HG03280 (cell line): ENCODE measurements around the gene TRIP4.
"Not testable (repeated sequence)": the region's sequence is repeated elsewhere in the genome, so short reads cannot be mapped to it uniquely, and the experiment has no call there.

ENCODE experiments used
- ATAC-seq: cut with Tn5 transposase; IDR thresholded peaks from one replicate; pipeline ENCODE4 v1.9.1; 2021; ENCODE audit warnings: mild to moderate bottlenecking, moderate library complexity; ENCODE audit not compliant: unreplicated experiment

TRIP4 gene

DNA sequence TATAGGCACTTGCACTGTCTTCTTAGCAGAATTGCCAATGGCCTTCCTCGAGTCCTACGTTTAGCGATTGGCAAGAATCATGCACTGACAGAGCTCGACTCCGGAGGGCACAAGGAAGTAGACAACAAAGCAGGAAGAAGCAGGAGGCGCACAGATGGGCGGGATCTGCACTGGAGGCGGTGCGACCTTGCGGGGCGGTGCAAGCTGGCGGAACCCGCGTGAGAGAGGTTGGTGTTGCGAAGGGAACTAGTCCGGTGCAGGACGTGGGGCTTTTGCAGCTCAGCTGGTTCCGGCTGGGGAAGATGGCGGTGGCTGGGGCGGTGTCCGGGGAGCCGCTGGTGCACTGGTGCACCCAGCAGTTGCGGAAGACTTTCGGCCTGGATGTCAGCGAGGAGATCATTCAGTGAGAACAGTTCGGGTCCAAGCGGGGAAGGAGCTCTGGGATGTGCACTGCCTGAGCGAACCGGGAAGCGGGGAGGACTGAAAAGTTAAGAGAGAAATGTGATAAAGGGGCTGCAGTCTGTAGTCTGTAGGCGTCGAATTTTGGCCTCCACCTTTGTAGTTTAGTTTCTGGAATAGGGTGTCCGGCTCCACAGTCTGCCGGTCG is at the start of gene TRIP4:
Gene TRIP4 (plus strand): TSS at position 275 of the 607 bp plus-strand sequence. CDS start 28 bp downstream, at position 303.
- ATAC-seq = peak; percentile 99

DNA sequence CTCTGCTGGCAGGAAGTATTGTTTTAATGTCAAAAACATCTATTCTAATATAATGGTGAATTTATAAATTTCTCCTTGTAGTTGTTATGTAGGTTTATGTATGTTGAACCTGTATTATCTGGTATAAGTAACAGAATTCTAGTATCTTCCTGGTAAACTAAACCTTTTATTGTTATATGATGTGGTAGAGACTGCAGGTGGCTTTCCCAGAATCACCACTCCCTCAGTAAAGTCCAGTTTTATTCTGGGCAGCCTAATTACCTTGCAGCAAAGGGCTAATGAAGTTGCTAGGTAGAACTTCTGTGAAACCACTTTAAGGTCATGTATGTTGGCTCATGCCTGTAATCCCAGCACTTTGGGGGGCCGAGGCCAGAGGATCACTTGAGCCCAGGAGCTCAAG is 47.3 kb upstream of the TRIP4 start:
- no peak for ATAC-seq

- no peak for ATAC-seq
Observed at GRCh38 chr15:64341961-64342360, 45.7 kb upstream of the TRIP4 start.

DNA sequence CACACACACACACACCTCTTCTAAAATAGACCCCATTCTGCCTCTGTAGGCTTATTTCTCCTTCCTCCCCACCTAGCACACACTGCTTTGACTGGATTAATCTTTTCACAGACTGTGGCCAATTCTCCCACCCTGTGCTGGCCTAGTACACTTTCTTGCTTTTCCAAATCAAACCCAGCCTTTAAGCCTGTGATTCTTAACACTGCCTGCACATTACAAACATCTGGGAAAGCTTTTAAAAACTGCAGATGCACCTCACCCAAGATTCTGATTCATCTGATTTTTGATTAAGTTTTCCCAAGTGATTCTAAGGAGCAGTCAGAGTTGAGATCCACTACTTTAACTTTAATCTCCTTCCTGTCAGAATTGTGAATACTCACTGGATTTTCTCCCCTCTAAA is 44.4 kb upstream of the TRIP4 start:
- ATAC-seq = no peak

GRCh38 chr15:64343841-64344240 is 43.8 kb upstream of the TRIP4 start:
- no peak for ATAC-seq

DNA sequence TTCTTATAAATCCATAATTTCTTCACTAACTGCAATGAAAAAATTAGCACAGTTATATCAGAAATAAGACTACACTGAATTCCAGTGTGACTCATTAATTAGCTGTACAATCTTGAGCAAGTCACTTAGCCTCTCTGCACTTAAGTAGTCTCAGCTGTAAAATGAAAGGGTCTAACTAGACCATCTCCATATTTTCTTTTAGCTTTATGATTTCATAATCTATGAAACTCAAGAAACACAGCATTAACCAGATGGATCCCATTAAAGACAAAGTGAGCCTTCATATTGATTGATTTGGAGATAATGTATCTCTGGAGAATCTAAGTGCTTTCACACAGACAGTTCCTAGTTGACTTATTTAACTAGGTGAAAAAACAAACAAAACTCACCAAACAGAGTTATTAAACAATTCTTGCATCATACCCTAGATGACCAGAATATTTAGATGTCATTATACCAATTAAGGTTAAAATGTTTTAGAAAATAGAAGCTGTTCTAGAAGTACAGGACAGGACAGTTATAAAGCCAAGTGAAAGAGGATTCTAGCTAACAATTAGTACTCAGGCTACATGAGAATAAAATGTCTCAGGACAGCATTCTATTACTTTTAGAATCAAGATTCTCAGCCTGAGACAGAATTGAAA is 42.9 kb upstream of the TRIP4 start:
- no peak for ATAC-seq

DNA sequence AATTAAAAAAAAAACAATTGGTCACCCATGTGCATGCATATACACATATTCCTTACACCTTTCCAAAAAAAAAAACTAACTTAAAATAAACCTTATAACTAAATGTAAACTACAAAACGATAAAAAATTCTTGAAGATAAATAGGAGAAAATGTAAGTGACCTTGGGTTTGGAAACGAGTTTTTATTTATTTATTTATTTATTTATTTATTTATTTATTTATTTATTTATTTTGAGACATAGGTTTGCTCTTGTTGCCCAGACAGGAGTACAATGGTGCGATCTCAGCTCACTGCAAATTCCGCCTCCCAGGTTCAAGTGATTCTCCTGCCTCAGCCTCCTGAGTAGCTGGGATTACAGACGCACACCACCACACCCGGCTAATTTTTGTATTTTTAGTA is 41.4 kb upstream of the TRIP4 start:
- ATAC-seq = not testable (repeated sequence)

DNA sequence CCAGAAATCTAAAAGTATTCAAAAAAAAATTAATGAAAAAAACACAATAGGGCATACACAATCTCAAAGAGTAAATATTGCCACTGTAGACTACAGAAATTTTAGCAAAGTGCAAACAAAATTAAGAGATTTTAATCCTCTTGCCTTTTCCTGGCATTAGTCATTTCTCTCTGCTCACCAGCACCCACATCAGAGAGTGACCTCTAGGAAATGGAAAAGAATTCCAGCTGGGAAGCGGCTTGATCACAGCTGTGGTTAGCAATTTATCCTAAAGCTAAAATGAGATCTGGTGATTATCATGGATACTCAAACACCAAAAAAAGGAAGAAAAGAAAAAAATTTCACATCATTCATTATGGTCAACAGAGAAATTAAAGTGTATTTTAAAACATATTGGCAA is 39.2 kb upstream of the TRIP4 start:
- no peak for ATAC-seq

- ATAC-seq = no peak
Observed at GRCh38 chr15:64349375-64349774, 38.3 kb upstream of the TRIP4 start.

DNA sequence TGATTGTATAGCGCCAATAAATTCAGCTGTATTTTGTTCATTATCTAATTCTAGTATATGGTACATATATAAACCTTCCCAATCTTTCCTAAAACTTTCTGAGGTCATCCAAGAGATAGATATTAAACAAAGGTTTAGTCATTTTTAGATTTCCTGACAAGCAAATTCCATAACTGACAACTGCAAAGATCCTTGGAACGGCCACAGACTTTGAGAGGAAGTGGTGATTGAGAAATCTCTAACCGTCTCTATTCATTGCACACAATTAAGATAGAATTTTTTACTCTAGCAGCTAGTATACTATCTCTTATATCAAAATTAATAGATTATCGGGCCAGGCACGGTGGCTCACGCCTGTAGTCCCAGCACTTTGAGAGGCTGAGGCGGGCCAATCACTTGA is 36.4 kb upstream of the TRIP4 start:
- no peak for ATAC-seq

GRCh38 chr15:64354688-64355344 is 32.8 kb upstream of the TRIP4 start:
- no peak for ATAC-seq

DNA sequence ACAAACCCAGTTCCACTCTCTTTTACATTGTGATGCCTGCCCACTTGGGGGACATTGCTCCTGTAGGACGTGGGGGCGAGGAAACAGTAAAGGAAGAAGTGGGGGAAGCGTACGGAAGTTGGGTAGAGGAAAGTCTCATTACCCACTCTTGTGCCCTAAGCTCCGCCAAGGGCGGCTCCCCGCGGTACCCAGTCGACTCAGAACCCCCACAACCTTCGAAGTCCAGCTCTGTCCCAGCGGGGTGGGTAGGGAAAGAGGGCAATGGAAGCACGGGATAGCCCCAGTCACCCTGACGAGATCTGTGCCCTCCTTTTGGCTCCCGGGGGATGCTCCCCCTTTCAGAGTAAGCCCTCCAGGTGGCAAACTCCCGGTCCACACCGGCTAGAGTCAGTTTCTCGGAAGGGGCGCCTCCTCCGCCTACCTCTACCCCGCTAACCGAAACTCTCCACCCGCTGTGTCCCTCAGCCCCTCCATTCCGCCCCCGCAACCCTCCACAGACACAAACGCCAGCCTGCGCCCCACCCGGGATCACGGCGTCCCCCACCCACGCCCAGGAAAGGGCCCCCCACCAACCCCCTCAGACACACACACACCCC is 32.2 kb upstream of the TRIP4 start:
- no peak for ATAC-seq

DNA sequence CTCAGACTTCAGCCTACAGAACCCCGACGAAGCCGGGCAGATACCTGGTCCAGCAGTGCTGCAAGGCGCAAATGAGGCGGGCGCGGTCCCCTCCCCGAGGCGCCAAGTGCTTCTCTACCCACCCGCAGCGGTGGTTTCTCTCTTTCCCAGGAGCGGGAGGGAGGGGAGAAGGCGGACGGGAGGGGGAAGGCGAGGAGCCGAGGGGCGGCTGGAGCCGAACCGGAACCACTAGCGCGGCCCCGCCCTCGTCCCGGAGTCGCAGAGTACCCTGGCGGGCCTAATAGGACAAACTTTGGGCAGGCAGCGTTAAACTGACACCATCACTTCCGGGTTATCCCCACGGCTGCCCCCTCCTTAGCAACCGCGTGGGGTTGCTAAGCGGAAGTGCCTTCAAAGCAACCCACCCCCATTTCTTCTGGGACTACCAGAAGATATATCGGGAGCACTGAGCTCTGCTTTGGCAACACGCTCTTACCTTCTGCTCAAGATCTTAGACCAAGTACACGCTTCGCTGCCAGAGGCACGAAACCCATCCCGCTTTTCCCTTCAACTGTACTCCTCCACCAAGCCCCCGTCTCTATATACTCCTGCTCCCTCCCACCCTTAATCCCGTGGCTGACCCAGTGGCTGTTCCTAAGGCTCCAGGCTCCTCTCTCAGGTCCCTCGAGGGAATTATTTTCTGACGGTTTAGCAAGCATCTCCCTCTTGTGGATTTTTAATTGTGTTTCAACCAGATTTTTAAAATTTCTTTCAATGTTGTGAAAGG is 31.5 kb upstream of the TRIP4 start, which contains the start of gene CSNK1G1:
Gene CSNK1G1 (minus strand): TSS at position 230 of the 766 bp plus-strand sequence. CDS start 55,674 bp downstream, outside the sequence.
- ATAC-seq = peak; percentile 97

DNA sequence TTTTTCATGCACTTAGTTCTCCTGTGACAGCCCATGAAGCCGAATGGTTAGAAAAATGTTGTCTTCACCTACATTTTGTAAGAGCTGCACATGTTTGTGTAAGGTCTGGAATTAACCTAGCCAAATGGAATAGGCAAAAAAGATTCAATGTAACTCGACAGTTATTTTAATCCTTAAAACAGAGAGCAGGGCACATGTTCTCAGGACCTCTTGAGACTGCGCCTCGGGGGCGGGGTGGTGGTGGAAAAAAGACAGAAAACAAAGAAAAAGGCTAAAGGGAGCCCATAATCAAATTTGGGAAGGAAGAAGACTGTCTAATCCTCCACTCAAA is 31.0 kb upstream of the TRIP4 start:
- no peak for ATAC-seq

DNA sequence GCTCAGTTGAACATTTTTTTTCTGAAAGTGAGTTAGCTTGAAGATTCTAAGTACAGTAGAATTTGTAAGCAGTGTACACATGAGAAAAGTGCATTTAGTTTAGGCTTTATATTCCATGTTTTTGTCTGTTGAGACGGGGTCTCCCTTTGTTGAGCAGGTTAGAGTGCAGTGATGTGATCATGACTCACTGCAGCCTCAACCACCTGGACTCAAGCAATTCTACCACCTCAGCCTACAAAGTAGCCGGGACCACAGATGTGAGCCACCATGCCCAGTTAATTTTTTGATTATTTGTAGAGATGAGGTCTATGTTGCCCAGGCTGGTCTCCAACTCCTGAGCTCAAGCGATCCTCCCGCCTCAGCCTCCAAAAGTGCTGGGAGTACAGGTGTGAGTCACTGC is 26.4 kb upstream of the TRIP4 start:
- no peak for ATAC-seq

DNA sequence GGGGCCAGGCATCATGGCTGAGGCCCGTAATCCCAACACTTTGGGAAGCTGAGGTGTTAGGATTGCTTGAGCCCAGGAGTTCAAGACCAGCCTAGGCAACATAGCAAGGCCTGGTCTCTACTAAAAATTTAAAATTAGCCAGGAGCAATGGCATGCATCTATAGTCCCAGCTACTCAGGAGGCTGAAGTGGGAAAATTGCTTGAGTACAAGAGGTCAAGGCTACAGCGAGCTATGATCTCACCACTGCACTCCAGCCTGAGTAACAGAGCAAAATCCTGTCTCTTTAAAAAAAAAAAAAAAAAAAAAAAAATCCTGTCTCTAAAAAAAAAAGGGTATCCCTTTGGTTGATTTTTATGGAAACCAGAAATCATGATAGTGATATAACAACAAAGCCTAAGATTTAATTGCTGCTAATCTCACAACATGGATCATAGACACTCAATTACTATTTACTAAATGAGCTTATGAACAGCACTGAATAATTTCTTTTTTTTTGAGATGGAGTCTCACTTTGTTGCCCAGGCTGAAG is 18.5 kb upstream of the TRIP4 start:
- no peak for ATAC-seq

GRCh38 chr15:64371383-64371782 is 16.3 kb upstream of the TRIP4 start:
- not testable (repeated sequence) for ATAC-seq

- ATAC-seq = no peak
Observed at GRCh38 chr15:64373360-64373759, 14.3 kb upstream of the TRIP4 start.

DNA sequence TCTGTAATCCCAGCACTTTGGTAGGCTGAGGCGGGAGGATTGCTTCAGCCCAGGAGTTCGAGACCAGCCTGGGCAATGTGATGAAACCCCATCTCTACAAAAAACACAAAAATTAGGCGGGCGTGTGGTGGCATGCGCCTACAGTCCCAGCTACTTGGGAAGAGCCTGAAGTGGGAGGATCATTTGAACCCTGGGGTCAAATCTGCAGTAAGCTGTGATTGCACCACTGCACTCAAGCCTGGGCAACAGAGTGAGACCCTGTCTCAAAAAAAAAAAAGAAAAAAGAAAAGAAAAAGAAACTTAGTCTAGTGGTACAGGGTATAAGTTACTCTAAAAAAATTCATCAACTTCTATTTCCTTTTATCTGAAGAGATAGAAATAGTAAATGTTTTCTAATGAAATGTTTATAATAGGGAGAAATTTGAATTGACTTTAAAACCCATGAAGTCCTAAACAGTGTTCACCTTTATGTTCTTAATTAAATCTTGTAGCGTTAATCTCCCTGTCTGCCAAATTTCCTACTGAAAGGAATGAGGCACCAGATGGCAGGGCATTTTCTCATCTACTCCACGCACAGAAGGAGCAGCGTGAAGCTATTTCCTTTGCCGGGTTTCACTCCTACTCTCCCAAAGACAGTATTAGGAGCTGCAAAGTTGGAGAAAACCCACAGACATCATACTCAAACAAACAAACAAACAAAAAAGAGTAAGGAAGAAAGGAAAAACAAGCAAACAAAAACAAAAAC is 8.2 kb upstream of the TRIP4 start:
- ATAC-seq = no peak
